ENCODE measurements around the gene SAPCD2. TPM values are rescaled to one million over a fixed set of nuclear protein-coding genes. Genes with fewer than 3 reads are reported as not detected.

Gene SAPCD2
- polyA plus RNA-seq, 3 donors: 0.03 to 3.1 (median 1.7) TPM

- Mint-ChIP-seq H3K27ac (no peak overlapping the region), H3K4me3 (no peak overlapping the region), H3K9me3 (no peaks in the 10 kb centered on the region), H3K36me3 (peaks cover 6 to 18% of the 10 kb centered on the region in 2 donors), H3K4me1 (peaks cover 28% of the 10 kb centered on the region), H3K27me3 (ENCODE audit: low read depth in 3 of 3) (peaks cover 5 to 11% (median 6%) of the 10 kb centered on the region in 3 donors)
- Histone ChIP-seq H3K79me2 (ENCODE audit: insufficient read depth, low read length) (peaks cover 6% of the 10 kb centered on the region), H4K20me1 (ENCODE audit: insufficient read depth, low read length) (no peaks in the 10 kb centered on the region), H3K4me3 (replicated peaks in 1 of 3; ENCODE audit: low read depth in 2 of 3, low read length in 3 of 3) (no peak overlapping the region), H3K36me3 (replicated peaks in 1 of 2; ENCODE audit: control insufficient read depth in 1 of 2, insufficient read depth in 2 of 2, low read length in 2 of 2) (peaks cover 0 to 5% of the 10 kb centered on the region in 2 donors), H2AFZ (ENCODE audit: insufficient read depth, low read depth, low read length, poor library complexity, severe bottlenecking) (no peak overlapping the region), H3K9ac (ENCODE audit: insufficient read depth, low read length, poor library complexity, severe bottlenecking) (no peak overlapping the region), H3K4me1 (ENCODE audit: control insufficient read depth in 1 of 2, insufficient read depth in 2 of 2, low read length in 2 of 2) (peaks cover 30 to 39% of the 10 kb centered on the region in 2 donors), H3K27ac (ENCODE audit: low read depth in 1 of 2, low read length in 2 of 2) (no peak overlapping the region), H3K27me3 (ENCODE audit: control insufficient read depth in 2 of 2, insufficient read depth in 2 of 2, low read length in 2 of 2) (peaks cover 0 to 5% of the 10 kb centered on the region in 2 donors), H3K9me3 (replicated peaks in 1 of 2; ENCODE audit: control insufficient read depth in 1 of 2, insufficient read depth in 1 of 2, low read length in 2 of 2) (no peaks in the 10 kb centered on the region), H3K4me2 (replicated peaks; ENCODE audit: extremely low read depth, low read length, poor library complexity, severe bottlenecking) (no peak overlapping the region)
- TF ChIP-seq CTCF (IDR thresholded peaks at IDR 0.05): no peak
- 94% methylated on average over 21 of the region's 26 CpGs for WGBS (ENCODE audit: insufficient coverage)
- no peak for DNase-seq
- intact Hi-C loops (cut with micrococcal nuclease): loop anchor here (5.0 to 10.0 kb wide), 2 partner anchors 34 to 281 kb away; partner anchors contain the start of gene FUT7 (in 1 of the 2)
Observed at GRCh38 chr9:137066096-137066861, 4.1 kb downstream of the SAPCD2 start.

GRCh38 chr9:137065336-137065967 lies 4.9 kb downstream of the SAPCD2 start:
- WGBS (ENCODE audit: insufficient coverage): 93% methylated on average over 20 of the region's 23 CpGs
- Histone ChIP-seq H3K4me1 (ENCODE audit: control insufficient read depth in 1 of 2, insufficient read depth in 2 of 2, low read length in 2 of 2) (peaks cover 23 to 31% of the 10 kb centered on the region in 2 donors), H2AFZ (ENCODE audit: insufficient read depth, low read depth, low read length, poor library complexity, severe bottlenecking) (no peak overlapping the region), H3K9me3 (replicated peaks in 1 of 2; ENCODE audit: control insufficient read depth in 1 of 2, insufficient read depth in 1 of 2, low read length in 2 of 2) (no peaks in the 10 kb centered on the region), H3K79me2 (ENCODE audit: insufficient read depth, low read length) (peaks cover 6% of the 10 kb centered on the region), H3K27ac (ENCODE audit: low read depth in 1 of 2, low read length in 2 of 2) (no peak overlapping the region), H4K20me1 (ENCODE audit: insufficient read depth, low read length) (no peaks in the 10 kb centered on the region), H3K36me3 (replicated peaks in 1 of 2; ENCODE audit: control insufficient read depth in 1 of 2, insufficient read depth in 2 of 2, low read length in 2 of 2) (peaks cover 0 to 5% of the 10 kb centered on the region in 2 donors), H3K27me3 (ENCODE audit: control insufficient read depth in 2 of 2, insufficient read depth in 2 of 2, low read length in 2 of 2) (peaks cover 0 to 5% of the 10 kb centered on the region in 2 donors), H3K9ac (ENCODE audit: insufficient read depth, low read length, poor library complexity, severe bottlenecking) (no peak overlapping the region), H3K4me2 (replicated peaks; ENCODE audit: extremely low read depth, low read length, poor library complexity, severe bottlenecking) (no peak overlapping the region), H3K4me3 (replicated peaks in 1 of 3; ENCODE audit: low read depth in 2 of 3, low read length in 3 of 3) (no peak overlapping the region)
- peaks cover 9 to 17% (median 11%) of the 10 kb centered on the region in 3 donors for H3K27me3 Mint-ChIP-seq (ENCODE audit: low read depth in 3 of 3)
- no peak for DNase-seq
- TF ChIP-seq CTCF (IDR thresholded peaks at IDR 0.05): no peak
- no peak overlapping the region for H3K4me3 Mint-ChIP-seq
- H3K27ac Mint-ChIP-seq: no peak overlapping the region
- peaks cover 6 to 18% of the 10 kb centered on the region in 2 donors for H3K36me3 Mint-ChIP-seq
- intact Hi-C loops (cut with micrococcal nuclease): loop anchor here (5.0 to 10.0 kb wide), 2 partner anchors 33 to 281 kb away; partner anchors contain the start of gene FUT7 (in 1 of the 2)
- H3K4me1 Mint-ChIP-seq: peaks cover 20% of the 10 kb centered on the region
- H3K9me3 Mint-ChIP-seq: no peaks in the 10 kb centered on the region

Measured in CD14-positive monocyte (primary cell).